WERI-Rb-1 (cell line): ENCODE data around the gene PLCG1.

Experiments used
- DNase-seq: peaks from one replicate; pipeline ENCODE4 v3.0.0-alpha.2; 2020
- H3K27ac ChIP-seq: fragments of 250-450 bp; sonication (Bioruptor Pico); 2 replicates; pipeline ENCODE4 v1.5.1; 2020; ENCODE audit warnings: mild to moderate bottlenecking, moderate library complexity
- H3K27me3 ChIP-seq: fragments of 250-450 bp; sonication (Bioruptor Pico); 2 replicates; pipeline ENCODE4 v1.5.1; 2021; ENCODE audit warnings: mild to moderate bottlenecking, low read depth, moderate library complexity; ENCODE audit not compliant: insufficient read depth, severe bottlenecking
- H3K36me3 ChIP-seq: fragments of 250-450 bp; sonication (Bioruptor Pico); 2 replicates; pipeline ENCODE4 v1.5.1; 2020; ENCODE audit warnings: mild to moderate bottlenecking, moderate library complexity
- H3K4me3 ChIP-seq: 2 replicates; pipeline ENCODE4 v1.5.1; 2011; ENCODE audit warnings: low read depth, mild to moderate bottlenecking, control low read depth, low read length
- H3K9me3 ChIP-seq: fragments of 250-450 bp; sonication (Bioruptor Pico); 2 replicates; pipeline ENCODE4 v1.5.1; 2021; ENCODE audit warnings: mild to moderate bottlenecking, moderate library complexity; ENCODE audit not compliant: severe bottlenecking
- TF ChIP-seq, protein P1 (sequence below): IDR thresholded peaks from 2 replicates; pipeline ENCODE4 v1.5.1; 2011; ENCODE audit warnings: low read depth, mild to moderate bottlenecking, control low read depth, inconsistent platforms, low read length

The PLCG1 gene

GRCh38 chr20:41095110-41095969 is 42.0 kb upstream of the PLCG1 start:
- TF ChIP-seq, protein P1, sequence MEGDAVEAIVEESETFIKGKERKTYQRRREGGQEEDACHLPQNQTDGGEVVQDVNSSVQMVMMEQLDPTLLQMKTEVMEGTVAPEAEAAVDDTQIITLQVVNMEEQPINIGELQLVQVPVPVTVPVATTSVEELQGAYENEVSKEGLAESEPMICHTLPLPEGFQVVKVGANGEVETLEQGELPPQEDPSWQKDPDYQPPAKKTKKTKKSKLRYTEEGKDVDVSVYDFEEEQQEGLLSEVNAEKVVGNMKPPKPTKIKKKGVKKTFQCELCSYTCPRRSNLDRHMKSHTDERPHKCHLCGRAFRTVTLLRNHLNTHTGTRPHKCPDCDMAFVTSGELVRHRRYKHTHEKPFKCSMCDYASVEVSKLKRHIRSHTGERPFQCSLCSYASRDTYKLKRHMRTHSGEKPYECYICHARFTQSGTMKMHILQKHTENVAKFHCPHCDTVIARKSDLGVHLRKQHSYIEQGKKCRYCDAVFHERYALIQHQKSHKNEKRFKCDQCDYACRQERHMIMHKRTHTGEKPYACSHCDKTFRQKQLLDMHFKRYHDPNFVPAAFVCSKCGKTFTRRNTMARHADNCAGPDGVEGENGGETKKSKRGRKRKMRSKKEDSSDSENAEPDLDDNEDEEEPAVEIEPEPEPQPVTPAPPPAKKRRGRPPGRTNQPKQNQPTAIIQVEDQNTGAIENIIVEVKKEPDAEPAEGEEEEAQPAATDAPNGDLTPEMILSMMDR: peak; percentile 63
- DNase-seq: peak; percentile 44
- no peak overlapping the region for H3K27ac ChIP-seq
- no peak overlapping the region for H3K4me3 ChIP-seq
- H3K9me3 ChIP-seq: no peaks in the 10 kb centered on the region
- peaks cover 74% of the 10 kb centered on the region for H3K36me3 ChIP-seq
- H3K27me3 ChIP-seq: no peaks in the 10 kb centered on the region

GRCh38 chr20:41098703-41099250 is 38.6 kb upstream of the PLCG1 start:
- no peak overlapping the region for H3K27ac ChIP-seq
- TF ChIP-seq, protein P1: no peak
- no peak for DNase-seq
- no peaks in the 10 kb centered on the region for H3K9me3 ChIP-seq
- H3K36me3 ChIP-seq: peaks cover 90% of the 10 kb centered on the region
- H3K27me3 ChIP-seq: no peaks in the 10 kb centered on the region
- no peak overlapping the region for H3K4me3 ChIP-seq

GRCh38 chr20:41100001-41100480 is 37.3 kb upstream of the PLCG1 start:
- H3K4me3 ChIP-seq: no peak overlapping the region

DNA sequence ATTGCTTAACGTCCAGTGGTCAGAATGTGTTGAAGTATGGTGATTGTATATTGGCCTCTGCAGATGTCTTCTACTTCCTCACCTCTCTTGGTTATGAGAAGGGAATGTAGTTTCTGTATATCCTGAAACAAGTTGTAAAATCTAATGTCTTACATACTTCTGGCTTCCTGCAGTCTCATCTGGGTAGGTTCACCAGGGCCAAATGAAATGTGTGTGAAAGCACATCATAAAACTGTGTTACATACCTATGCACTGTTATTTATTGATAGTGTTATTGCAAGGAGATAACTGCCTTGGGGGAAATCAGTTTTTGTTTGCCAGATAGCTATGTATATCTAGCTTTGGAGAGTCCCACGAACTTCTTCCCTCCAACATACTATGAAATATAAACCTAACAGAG is 35.7 kb upstream of the PLCG1 start:
- TF ChIP-seq, protein P1: no peak
- DNase-seq: no peak

More at GRCh38 chr20:41100001-41100480, 37.3 kb upstream of the PLCG1 start:
- H3K27ac ChIP-seq: no peak overlapping the region
- TF ChIP-seq, protein P1: no peak
- peaks cover 93% of the 10 kb centered on the region for H3K36me3 ChIP-seq
- no peaks in the 10 kb centered on the region for H3K27me3 ChIP-seq
- no peak for DNase-seq
- no peaks in the 10 kb centered on the region for H3K9me3 ChIP-seq

GRCh38 chr20:41108531-41108930 is 28.8 kb upstream of the PLCG1 start:
- H3K36me3 ChIP-seq: peaks cover 64% of the 10 kb centered on the region
- H3K27ac ChIP-seq: no peak overlapping the region
- no peaks in the 10 kb centered on the region for H3K9me3 ChIP-seq
- no peak overlapping the region for H3K4me3 ChIP-seq
- no peak for DNase-seq
- TF ChIP-seq, protein P1: no peak
- no peaks in the 10 kb centered on the region for H3K27me3 ChIP-seq

More for the DNA sequence above, 35.7 kb upstream of the PLCG1 start:
- H3K27me3 ChIP-seq: no peaks in the 10 kb centered on the region
- peaks cover 94% of the 10 kb centered on the region for H3K36me3 ChIP-seq
- no peak overlapping the region for H3K4me3 ChIP-seq
- H3K9me3 ChIP-seq: no peaks in the 10 kb centered on the region
- H3K27ac ChIP-seq: no peak overlapping the region
